GM12878 (cell line): ENCODE results near the gene MDFIC. TPM values are rescaled to one million over a fixed set of nuclear protein-coding genes. Genes with fewer than 3 reads are reported as not detected.
A peak's percentile ranks its signal among the peaks of the same experiment; 100 is the strongest.

Experiments used
- ATAC-seq: fragments of 200-7000 bp; cut with Tn5 transposase; 3 replicates; pipeline ENCODE4 v1.9.1; 2020; ENCODE audit warnings: mild to moderate bottlenecking, moderate library complexity
- BruUV-seq: library from RNA; stranded (reverse); fragments of 400-500 nt; replicated peaks from 2 replicates; lab custom pipeline; 2021; lab: Mats Ljungman, UMichigan
- CTCF ChIA-PET: fragments of 300-600 bp; sonication (Branson Sonifier 250); formaldehyde crosslinking; extraction: SDS; loops from one replicate; lab custom pipeline; 2021; ENCODE audit warnings: inconsistent platforms; lab: Yijun Ruan, JAX
- POLR2A ChIA-PET: fragments of 350-600 bp; formaldehyde crosslinking; extraction: SDS; loops from one replicate; lab custom pipeline; 2021; ENCODE audit warnings: inconsistent platforms; lab: Charles Lee
- RAD21 ChIA-PET: fragments of 300-600 bp; sonication (Branson Sonifier 250); formaldehyde crosslinking; loops from one replicate; lab custom pipeline; 2023; ENCODE audit warnings: antibody characterized with exemption; ENCODE audit not compliant: unreplicated experiment; lab: Charles Lee
- SMC1A ChIA-PET: fragments of 300-600 bp; sonication (Branson Sonifier 250); formaldehyde crosslinking; loops from one replicate; lab custom pipeline; 2023; ENCODE audit not compliant: unreplicated experiment, uncharacterized antibody; lab: Charles Lee
- DNase-seq: peaks from one replicate; pipeline ENCODE4 v3.0.0-alpha.2; 2011; ENCODE audit warnings: low read depth, low spot score
- FAIRE-seq: peaks from 3 replicates; lab custom pipeline; 2011; peaks lifted over from hg19 to GRCh38; lab: Jason Lieb, UNC
- H2AFZ ChIP-seq: 2 replicates; pipeline ENCODE4 v1.6.0; 2011; ENCODE audit warnings: low read depth, low read length, control low read depth; ENCODE audit not compliant: control insufficient read depth
- H3K27ac ChIP-seq: 2 replicates; pipeline ENCODE4 v1.5.1; 2011; ENCODE audit warnings: control low read depth; ENCODE audit not compliant: control insufficient read depth, insufficient read depth
- H3K27me3 ChIP-seq, 2 experiments: replicated peaks in 1 of 2; 2 replicates each; pipeline versions ENCODE4 v1.6.0 to v1.6.1; 2011; ENCODE audit warnings: low read length in 1 of 2; ENCODE audit not compliant: control insufficient read depth in 2 of 2, insufficient read depth in 2 of 2
- H3K36me3 ChIP-seq, 2 experiments: 2 replicates each; pipeline ENCODE4 v1.5.1; 2011; ENCODE audit warnings: low read length in 1 of 2; ENCODE audit not compliant: control insufficient read depth in 2 of 2, insufficient read depth in 2 of 2
- H3K4me1 ChIP-seq: 2 replicates; pipeline ENCODE4 v1.6.1; 2011; ENCODE audit warnings: mild to moderate bottlenecking, low read length, moderate library complexity, mixed read lengths; ENCODE audit not compliant: control insufficient read depth, insufficient read depth
- H3K4me2 ChIP-seq: 2 replicates; pipeline ENCODE4 v1.6.0; 2011; ENCODE audit warnings: control low read depth; ENCODE audit not compliant: control insufficient read depth, insufficient read depth
- H3K4me3 ChIP-seq: fragments of 200-600 bp; sonication (generic); 2 replicates; pipeline ENCODE4 v1.5.1; 2016
- H3K79me2 ChIP-seq: 2 replicates; pipeline ENCODE4 v1.6.0; 2011; ENCODE audit warnings: low read length; ENCODE audit not compliant: control insufficient read depth, insufficient read depth
- H3K9ac ChIP-seq: 2 replicates; pipeline ENCODE4 v1.8.0; 2011; ENCODE audit warnings: low read length, control low read depth, mixed read lengths; ENCODE audit not compliant: control insufficient read depth, insufficient read depth
- H3K9me3 ChIP-seq: replicated peaks from 3 replicates; pipeline ENCODE4 v1.5.1; 2011; ENCODE audit warnings: mild to moderate bottlenecking, low read length; ENCODE audit not compliant: control insufficient read depth, insufficient read depth
- H4K20me1 ChIP-seq: 2 replicates; pipeline ENCODE4 v1.6.0; 2011; ENCODE audit not compliant: control insufficient read depth, insufficient read depth
- IRF4 ChIP-seq: IDR thresholded peaks from 2 replicates; pipeline ENCODE4 v1.6.1; 2011; ENCODE audit warnings: low read depth, low read length
- RAD21 ChIP-seq: IDR thresholded peaks from 2 replicates; pipeline ENCODE4 v1.6.1; 2011; ENCODE audit warnings: mild to moderate bottlenecking, low read depth, low read length, moderate library complexity; ENCODE audit not compliant: insufficient read depth
- SIN3A ChIP-seq: IDR thresholded peaks from 2 replicates; pipeline ENCODE4 v1.6.1; 2012; ENCODE audit warnings: low read depth, low read length, improper control_type of control experiment
- TCF3 ChIP-seq: IDR thresholded peaks from 2 replicates; pipeline ENCODE4 v1.6.1; 2012; ENCODE audit warnings: low read depth, mild to moderate bottlenecking, low read length, borderline replicate concordance; ENCODE audit not compliant: insufficient read depth
- ZNF217 ChIP-seq: fragments of 450-650 bp; IDR thresholded peaks from 2 replicates; pipeline ENCODE4 v1.6.1; 2017; ENCODE audit warnings: antibody characterized with exemption, mild to moderate bottlenecking
- WGBS: methylation state at CpG from one replicate; pipeline ENCODE4 v1.1.6; 2016; ENCODE audit warnings: low lambda C conversion rate; ENCODE audit not compliant: insufficient replicate concordance, insufficient coverage; ENCODE audit errors: missing lambda C conversion rate; 5-methylcytosine and 5-hydroxymethylcytosine counted together
- in situ Hi-C: fragments of 300-500 bp; cut with MboI; formaldehyde crosslinking; loops from 9 replicates; pipeline ENCODE4 v1.14.3; 2018; ENCODE audit warnings: mixed read lengths
- intact Hi-C: fragments of 100-400 bp; cut with micrococcal nuclease; formaldehyde crosslinking; loops from one replicate; pipeline ENCODE4 v1.14.2; 2022; ENCODE audit not compliant: unreplicated experiment
- polyA plus RNA-seq, 11 experiments: library from polyadenylated mRNA; depleted of rRNA in 4 of 11; unstranded in 6 of 11; stranded (reverse) in 5 of 11; fragments of >200 nt; fragmentation: Nextera tagmentation in 4 of 11; fragmentation: Illumina TruSeq in 1 of 11; extraction: Ambion mirVana in 4 of 11; extraction: Trizol in 1 of 11; gene quantifications; 1 replicate in 1 of 11; 2 replicates in 10 of 11; pipeline versions ENCODE4 v1.2.1 to v1.2.3, GENCODE V29; 2011 to 2016; ENCODE audit warnings: inconsistent platforms in 2 of 11, missing spikeins in 2 of 11, low read depth in 1 of 11
- total RNA-seq, 4 experiments: library from RNA; depleted of rRNA in 3 of 4; stranded (reverse); fragments of >200 nt in 3 of 4; fragmentation: Illumina TruSeq in 1 of 4; extraction: Trizol in 1 of 4; gene quantifications; 2 replicates each; pipeline versions ENCODE4 v1.2.1 to v1.2.3, GENCODE V29; 2013 to 2021
- TF ChIP-seq, protein P1 (sequence below): IDR thresholded peaks from 2 replicates; pipeline ENCODE4 v1.6.1; 2011; ENCODE audit warnings: borderline replicate concordance, low read depth, mild to moderate bottlenecking, moderate library complexity, low read length; ENCODE audit not compliant: insufficient read depth, poor library complexity, severe bottlenecking

MDFIC gene
- total and polyA plus RNA-seq, 10 of the 15 experiments (the other 5 are each of a cell fraction or from before 2014, with no cell fraction given) = 7.3 to 58.4 (median 40.0) TPM

DNA sequence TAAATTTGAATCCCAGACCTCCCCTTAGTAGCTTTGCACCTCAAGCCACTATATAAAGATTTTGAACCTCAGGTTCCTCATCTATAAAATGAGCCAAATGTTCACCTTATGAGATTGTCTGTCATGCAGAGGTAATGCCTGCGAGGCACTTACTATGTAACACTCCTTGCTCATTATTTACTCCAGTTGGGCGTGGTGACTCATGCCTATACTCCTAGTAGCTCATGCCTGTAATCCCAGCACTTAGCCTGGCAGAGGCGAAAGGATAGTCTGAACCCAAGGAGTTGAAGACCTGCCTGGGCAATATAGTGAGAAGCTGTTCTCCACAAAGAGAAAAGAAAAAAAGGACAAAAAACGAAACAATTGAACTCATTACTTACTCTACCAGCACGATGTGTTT is 82.2 kb downstream of the MDFIC start:
- 96% methylated on average over 5 of the region's 5 CpGs for WGBS
- Histone ChIP-seq H3K4me2 (no peak overlapping the region), H3K4me3 (no peak overlapping the region), H3K9ac (no peak overlapping the region), H2AFZ (no peak overlapping the region), H3K27me3 (no peaks in the 10 kb centered on the region), H4K20me1 (no peaks in the 10 kb centered on the region), H3K9me3 (no peaks in the 10 kb centered on the region), H3K4me1 (peaks cover 11% of the 10 kb centered on the region), H3K79me2 (no peaks in the 10 kb centered on the region; the same call in none of the 2 replicates), H3K27ac (no peak overlapping the region), H3K36me3 (peaks cover 4 to 5% of the 10 kb centered on the region in 2 experiments)
- TF ChIP-seq, protein P1, sequence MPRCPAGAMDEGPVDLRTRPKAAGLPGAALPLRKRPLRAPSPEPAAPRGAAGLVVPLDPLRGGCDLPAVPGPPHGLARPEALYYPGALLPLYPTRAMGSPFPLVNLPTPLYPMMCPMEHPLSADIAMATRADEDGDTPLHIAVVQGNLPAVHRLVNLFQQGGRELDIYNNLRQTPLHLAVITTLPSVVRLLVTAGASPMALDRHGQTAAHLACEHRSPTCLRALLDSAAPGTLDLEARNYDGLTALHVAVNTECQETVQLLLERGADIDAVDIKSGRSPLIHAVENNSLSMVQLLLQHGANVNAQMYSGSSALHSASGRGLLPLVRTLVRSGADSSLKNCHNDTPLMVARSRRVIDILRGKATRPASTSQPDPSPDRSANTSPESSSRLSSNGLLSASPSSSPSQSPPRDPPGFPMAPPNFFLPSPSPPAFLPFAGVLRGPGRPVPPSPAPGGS = peak; percentile 57
- TF ChIP-seq IRF4 = no peak
- SMC1A ChIA-PET = interaction anchor here (1.0 kb wide), 1 partner anchor 10 kb away, joined by 3 read pairs; no protein-coding TSS in a partner anchor
- no TSS peak for BruUV-seq
- POLR2A ChIA-PET = no interaction called here
- RAD21 ChIA-PET = no interaction called here
- in situ Hi-C loops (no loop called here), intact Hi-C loops (no loop called here)
- no peak for FAIRE-seq
- no peak for DNase-seq
- CTCF ChIA-PET = interaction anchor here (1.9 kb wide), 1 partner anchor 17 kb away, joined by 5 read pairs; no protein-coding TSS in a partner anchor
- no peak for ATAC-seq

- H3K4me1 ChIP-seq = peaks cover 21% of the 10 kb centered on the region
- H4K20me1 ChIP-seq = no peaks in the 10 kb centered on the region
- peaks cover 2% of the 10 kb centered on the region for H3K79me2 ChIP-seq
- SMC1A ChIA-PET = interaction anchor here (0.7 to 1.2 kb wide), 4 partner anchors 15 to 63 kb away, joined by 3 read pairs; no protein-coding TSS in a partner anchor
- DNase-seq = no peak
- peaks cover 4 to 5% of the 10 kb centered on the region in 2 experiments for H3K36me3 ChIP-seq
- no peaks in the 10 kb centered on the region for H3K9me3 ChIP-seq
- POLR2A ChIA-PET = no interaction called here
- CTCF ChIA-PET = no interaction called here
- no peak for TF ChIP-seq TCF3
- no peak for TF ChIP-seq RAD21
- TF ChIP-seq ZNF217 = no peak
- TF ChIP-seq SIN3A = no peak
- no peak for ATAC-seq
- no peak overlapping the region for H3K4me3 ChIP-seq
- H3K9ac ChIP-seq = no peak overlapping the region
- H2AFZ ChIP-seq = no peak overlapping the region
- 100% methylated on average over 2 of the region's 2 CpGs for WGBS
- intact Hi-C loops (loop anchor here (5.0 kb wide), 1 partner anchor 138 kb away; no protein-coding TSS in a partner anchor), in situ Hi-C loops (no loop called here)
- no peak overlapping the region for H3K27ac ChIP-seq
- FAIRE-seq = no peak
- H3K4me2 ChIP-seq = no peak overlapping the region
- RAD21 ChIA-PET = no interaction called here
- no TSS peak for BruUV-seq
- H3K27me3 ChIP-seq = no peaks in the 10 kb centered on the region
These were observed 83.4 kb downstream of the MDFIC start for GRCh38 chr7:115005251-115005650.
